GM12878 (cell line): ENCODE data around the gene SIL1.

Source experiments
- CTCF ChIP-seq, 3 experiments: IDR thresholded peaks in 2 of 3; conservative IDR thresholded peaks in 1 of 3; 2 replicates each; pipeline ENCODE4 v1.5.1; 2011; ENCODE audit warnings: low read depth in 3 of 3, low read length in 3 of 3, mild to moderate bottlenecking in 3 of 3, control low read depth in 2 of 3, moderate library complexity in 2 of 3, inconsistent platforms in 1 of 3, mixed read lengths in 1 of 3; ENCODE audit not compliant: control insufficient read depth in 2 of 3, insufficient read depth in 1 of 3; ENCODE audit errors: extremely low read depth in 1 of 3
- EZH2 ChIP-seq: IDR thresholded peaks from 2 replicates; pipeline ENCODE4 v1.6.1; 2012; ENCODE audit warnings: low read depth, mild to moderate bottlenecking, control low read depth, inconsistent platforms, low read length, borderline replicate concordance; ENCODE audit not compliant: control insufficient read depth
- FOXM1 ChIP-seq: IDR thresholded peaks from 2 replicates; pipeline ENCODE4 v1.6.1; 2012; ENCODE audit warnings: low read depth, mild to moderate bottlenecking, inconsistent platforms, low read length, moderate library complexity
- NFIC ChIP-seq: IDR thresholded peaks from 2 replicates; pipeline ENCODE4 v1.6.1; 2012; ENCODE audit warnings: low read depth, mild to moderate bottlenecking, inconsistent platforms, low read length, moderate library complexity
- PKNOX1 ChIP-seq: fragments of 450-650 bp; IDR thresholded peaks from 2 replicates; pipeline ENCODE4 v1.6.1; 2016; ENCODE audit warnings: mild to moderate bottlenecking
- POU2F2 ChIP-seq: IDR thresholded peaks from 3 replicates; pipeline ENCODE4 v1.6.1; 2011; ENCODE audit warnings: low read depth, mild to moderate bottlenecking, low read length, borderline replicate concordance
- RAD21 ChIP-seq: IDR thresholded peaks from 2 replicates; pipeline ENCODE4 v1.6.1; 2011; ENCODE audit warnings: mild to moderate bottlenecking, low read depth, low read length, moderate library complexity; ENCODE audit not compliant: insufficient read depth
- RAD51 ChIP-seq: fragments of 450-650 bp; IDR thresholded peaks from 2 replicates; pipeline ENCODE4 v1.6.1; 2016; ENCODE audit warnings: moderate library complexity, mild to moderate bottlenecking, inconsistent platforms
- ZNF687 ChIP-seq: fragments of 450-650 bp; IDR thresholded peaks from 2 replicates; pipeline ENCODE4 v1.6.1; 2017; ENCODE audit warnings: mild to moderate bottlenecking, moderate library complexity

- TF ChIP-seq ZNF687 (no peak), RAD21 (0 out of 2 replicates have a peak, but pooled peaks have one; percentile 13), POU2F2 (no peak), FOXM1 (no peak), RAD51 (no peak), EZH2 (no peak), CTCF (IDR thresholded peaks at IDR 0.05 in 2 of 3, conservative IDR thresholded peaks at IDR 0.05 in 1 of 3; ENCODE audit: control insufficient read depth in 2 of 3, extremely low read depth in 1 of 3, insufficient read depth in 1 of 3, low read depth in 3 of 3, low read length in 3 of 3) (0 out of 6 replicates have a peak, but pooled peaks of 1 of the 3 experiments have one; percentile 14), NFIC (no peak), PKNOX1 (no peak)
These were observed 265.9 kb downstream of the SIL1 start for GRCh38 chr5:138932171-138932810.
